HG02981 (cell line): ENCODE results near the gene CHURC1.

Experiments
- ATAC-seq: cut with Tn5 transposase; IDR thresholded peaks from one replicate; pipeline ENCODE4 v1.9.1; 2021; ENCODE audit warnings: mild to moderate bottlenecking, moderate library complexity; ENCODE audit not compliant: unreplicated experiment

The CHURC1 gene

DNA sequence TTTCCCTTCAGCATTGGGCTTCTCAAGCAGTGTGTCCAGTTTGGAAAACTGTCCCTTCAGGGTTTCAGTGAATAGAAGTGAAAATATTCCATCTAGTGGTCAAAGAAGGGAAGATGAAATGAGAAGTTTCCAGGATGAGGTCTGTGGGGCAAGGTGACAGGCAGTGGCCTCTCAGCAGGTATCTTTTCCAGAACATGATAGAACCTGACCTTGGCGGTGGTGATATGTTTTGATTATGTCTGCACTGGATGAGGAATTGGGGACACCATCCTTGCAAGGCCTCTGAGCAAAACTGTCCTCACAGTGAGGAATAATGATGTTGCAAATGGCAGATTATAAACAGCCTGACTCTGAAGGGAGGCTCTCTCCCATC lies 23.6 kb downstream of the CHURC1 start:
- ATAC-seq = no peak

DNA sequence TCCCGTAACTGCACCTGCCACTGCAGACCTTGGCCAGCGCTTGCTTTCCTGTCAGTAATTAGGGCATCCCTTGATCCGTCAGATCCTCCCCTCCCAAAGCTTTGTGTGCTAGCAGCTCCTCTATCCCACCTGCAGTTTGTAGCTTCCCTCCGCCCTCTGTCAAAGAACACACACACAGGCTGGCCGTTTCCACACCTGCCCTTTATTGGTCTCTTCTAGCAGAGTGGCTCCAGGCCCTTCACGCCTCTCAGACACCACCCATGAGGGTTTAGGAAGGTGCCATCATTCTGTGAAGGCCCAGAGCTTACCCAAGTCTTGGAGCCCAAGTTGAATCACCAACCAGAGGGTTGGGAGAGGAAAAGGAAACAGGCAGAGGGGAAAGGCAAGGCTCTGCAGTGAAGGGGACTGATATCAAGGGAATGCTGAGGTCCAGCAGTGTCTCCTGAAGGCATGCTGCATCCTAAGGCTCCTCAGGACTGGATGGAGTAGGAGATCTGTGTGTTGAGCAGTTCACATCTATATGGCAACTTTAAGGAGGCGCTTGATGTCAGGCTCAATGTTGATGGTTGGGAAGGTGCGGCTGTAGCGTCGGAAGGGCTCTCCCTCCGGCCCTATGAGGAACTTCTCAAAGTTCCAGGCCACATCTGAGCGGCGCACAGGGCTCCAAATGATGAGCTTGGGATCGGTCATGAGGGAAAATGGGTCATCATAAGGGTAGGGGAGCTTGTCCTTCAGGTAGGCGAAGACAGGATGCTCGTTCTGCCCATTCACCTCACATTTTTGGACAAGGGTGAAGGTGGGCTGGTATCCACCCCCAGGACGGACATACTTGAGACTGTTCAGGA lies 24.9 kb downstream of the CHURC1 start:
- no peak for ATAC-seq

DNA sequence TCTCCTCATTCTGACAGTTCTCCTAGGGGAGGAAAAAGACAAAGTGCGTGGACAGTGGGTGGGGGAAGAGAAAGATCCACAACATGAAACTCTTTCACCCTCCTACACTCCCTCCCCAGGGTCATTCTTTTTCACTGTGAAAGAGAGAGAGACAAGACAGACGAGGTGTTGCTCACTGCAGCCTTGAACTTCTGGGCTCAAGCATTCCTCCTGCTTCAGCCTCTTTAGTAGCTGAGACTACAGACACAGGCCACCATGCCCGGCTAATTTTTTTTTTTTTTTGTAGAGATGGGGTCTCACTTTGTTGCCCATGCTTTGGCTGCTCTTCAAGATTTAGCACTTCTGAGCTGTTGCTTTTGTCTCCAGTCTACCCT lies 25.5 kb downstream of the CHURC1 start:
- ATAC-seq = no peak

DNA sequence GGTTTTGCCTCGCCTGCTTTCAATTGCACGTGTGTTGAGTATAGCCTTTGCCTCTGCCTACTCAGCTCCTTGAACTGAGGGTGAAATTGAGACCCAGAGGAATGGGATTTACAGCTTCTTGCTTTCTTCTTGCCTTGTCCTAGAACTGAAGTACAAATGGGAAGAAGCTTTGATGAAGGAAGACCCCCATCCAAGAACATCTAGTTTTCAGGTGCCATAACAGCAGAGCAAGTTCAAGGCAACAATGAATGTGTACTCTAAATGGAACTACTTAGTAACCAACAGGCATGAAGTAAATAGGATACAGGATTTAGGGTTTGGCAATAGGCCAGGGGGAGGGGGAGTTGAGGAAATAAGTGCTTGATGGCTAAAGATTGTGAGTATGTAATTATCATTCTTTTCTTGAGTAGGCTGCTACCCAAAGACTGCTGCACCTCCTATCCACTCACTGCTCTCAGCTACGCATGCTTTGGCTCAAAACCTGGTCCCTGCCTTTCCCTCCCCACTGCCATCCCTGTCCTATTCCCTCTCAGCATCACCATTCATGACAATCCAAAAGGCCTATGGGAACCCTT lies 26.2 kb downstream of the CHURC1 start:
- no peak for ATAC-seq

GRCh38 chr14:64942531-64943111 lies 28.4 kb downstream of the CHURC1 start, which contains the start of gene GPX2:
TSS of gene GPX2 (minus strand) at chr14:64942745. CDS start at chr14:64942726, 19 bp downstream.
- ATAC-seq = no peak

DNA sequence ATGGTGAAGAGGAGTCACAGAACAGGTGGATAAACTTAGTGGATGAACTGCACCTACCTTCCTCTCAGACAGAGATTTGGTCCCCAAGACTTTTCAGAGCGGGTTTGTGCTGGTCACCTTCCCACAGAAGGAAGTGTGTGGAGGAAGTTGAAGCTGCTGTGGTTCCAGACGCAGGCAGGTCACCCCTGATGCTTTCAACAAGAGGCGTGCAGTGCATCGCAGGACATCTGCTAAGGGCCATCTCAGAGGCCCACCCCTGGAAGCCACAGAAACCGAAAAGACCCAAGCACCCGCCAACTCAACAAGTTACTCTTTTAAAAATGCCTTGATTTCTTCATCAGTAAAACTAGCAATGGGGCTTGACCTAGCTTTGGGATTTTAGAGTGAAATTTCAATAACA lies 29.3 kb downstream of the CHURC1 start:
- no peak for ATAC-seq

GRCh38 chr14:64944041-64944440 lies 29.8 kb downstream of the CHURC1 start:
- no peak for ATAC-seq

DNA sequence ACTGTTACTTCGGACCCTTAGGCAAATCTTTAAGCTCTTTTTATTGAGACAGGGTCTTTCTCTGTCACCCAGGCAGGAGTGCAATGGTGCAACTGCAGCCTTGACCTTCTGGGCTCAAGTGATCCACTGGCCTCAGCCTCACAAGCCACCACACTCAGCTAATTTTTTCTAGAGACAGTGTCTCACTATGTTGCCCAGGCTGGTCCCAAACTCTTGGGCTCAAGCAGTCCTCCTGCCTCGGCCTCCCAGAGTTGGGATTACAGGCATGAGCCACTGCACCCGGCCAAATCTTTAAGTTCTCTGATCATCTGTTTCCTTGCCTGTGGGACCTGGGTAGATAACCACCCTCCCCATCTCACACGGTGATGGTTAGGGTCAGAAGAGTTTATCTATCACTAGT lies 30.6 kb downstream of the CHURC1 start:
- no peak for ATAC-seq

- ATAC-seq = no peak
Observed at GRCh38 chr14:64945431-64946178, 31.4 kb downstream of the CHURC1 start.

GRCh38 chr14:64946310-64947045 lies 32.2 kb downstream of the CHURC1 start:
- ATAC-seq = no peak

DNA sequence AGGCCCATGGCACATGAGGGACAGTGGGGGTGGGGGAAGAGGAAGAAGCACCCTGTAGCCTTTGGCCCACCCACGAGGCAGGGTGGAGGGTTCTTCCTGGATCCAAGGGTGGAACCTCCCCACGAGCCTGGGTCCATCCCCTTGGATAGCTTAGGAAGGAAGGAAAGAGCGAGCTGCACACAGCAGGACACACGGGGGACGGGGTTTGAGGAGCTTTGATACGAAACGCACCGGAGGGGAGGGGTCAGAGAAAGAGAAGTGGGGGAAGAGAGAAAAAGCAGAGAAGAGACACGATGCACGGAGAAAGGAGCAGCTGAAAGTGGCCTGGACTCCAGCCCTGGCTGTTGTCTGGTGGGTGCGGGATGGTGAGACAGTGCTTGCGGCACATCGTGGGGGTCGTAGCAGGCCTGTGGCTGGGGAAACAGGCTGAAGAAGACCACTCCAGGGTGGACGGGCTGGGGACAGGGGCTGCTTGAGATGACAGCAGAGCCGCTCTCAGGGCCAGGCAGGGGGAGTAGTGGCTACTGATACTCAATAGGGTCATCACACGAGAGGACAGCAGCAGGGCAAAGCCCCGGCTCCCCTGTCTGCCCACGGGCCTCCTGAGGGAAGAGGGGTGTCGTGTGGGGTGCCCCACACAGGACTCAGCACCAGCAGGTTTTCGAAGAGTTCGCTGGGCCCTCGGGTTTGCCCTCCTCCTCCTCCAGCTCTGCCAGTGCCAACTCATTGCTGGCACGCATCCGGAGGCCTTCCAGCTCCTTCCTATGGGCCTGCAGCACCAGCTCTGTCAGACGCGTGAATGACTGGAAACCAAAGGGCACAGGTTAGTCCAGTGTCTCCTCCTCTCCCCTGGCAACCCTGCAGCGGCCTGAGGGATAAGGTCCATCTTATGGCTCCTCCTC lies 33.7 kb downstream of the CHURC1 start:
- ATAC-seq = no peak

DNA sequence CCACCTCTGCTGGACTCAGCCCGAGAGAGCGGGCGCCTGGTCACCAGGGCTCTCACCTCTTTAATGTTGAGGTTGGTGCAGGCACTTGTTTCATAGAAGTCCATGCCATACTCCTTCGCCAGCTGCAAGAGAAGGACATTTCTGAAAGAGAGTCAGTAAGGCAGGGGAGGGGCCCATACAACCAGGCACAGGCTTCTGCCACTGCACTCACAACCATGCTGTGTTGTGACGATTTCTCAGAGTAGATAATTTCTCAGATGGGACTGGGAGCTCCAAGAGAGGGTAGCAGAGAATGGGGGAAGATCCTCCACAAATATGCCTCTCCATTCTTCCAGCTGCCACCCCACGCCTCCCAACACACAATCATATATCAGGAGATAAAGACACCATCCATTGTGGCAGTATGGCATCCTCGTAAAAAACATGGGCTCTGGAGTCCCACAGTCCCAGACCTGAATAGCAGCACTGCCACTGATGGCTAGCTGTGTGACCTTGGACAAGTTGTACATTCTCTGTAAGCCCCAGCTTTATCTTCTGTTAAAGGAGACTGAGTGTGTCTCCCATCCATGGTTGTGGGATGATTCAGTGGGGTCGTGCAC lies 34.5 kb downstream of the CHURC1 start:
- no peak for ATAC-seq

DNA sequence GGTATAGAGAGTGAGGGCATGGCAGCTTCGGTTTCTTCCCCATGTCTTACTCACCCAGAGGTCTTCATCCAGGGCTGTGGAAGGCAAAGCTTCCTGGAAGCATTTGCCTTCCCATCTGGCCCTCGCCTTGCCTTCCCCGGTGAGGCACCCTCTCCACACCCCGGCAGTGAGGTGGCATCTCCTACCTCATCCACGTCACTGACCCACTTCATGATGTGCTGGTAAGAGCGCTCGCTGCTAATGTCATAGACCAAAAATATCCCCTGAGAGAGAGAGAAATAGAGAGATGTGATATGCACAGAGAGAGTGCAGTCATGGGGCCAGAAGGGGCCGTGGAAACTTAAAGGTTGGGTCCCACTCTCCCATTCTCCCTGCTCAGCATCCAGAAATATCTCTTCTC lies 36.6 kb downstream of the CHURC1 start:
- no peak for ATAC-seq

GRCh38 chr14:64951291-64951690 lies 37.0 kb downstream of the CHURC1 start:
- no peak for ATAC-seq

DNA sequence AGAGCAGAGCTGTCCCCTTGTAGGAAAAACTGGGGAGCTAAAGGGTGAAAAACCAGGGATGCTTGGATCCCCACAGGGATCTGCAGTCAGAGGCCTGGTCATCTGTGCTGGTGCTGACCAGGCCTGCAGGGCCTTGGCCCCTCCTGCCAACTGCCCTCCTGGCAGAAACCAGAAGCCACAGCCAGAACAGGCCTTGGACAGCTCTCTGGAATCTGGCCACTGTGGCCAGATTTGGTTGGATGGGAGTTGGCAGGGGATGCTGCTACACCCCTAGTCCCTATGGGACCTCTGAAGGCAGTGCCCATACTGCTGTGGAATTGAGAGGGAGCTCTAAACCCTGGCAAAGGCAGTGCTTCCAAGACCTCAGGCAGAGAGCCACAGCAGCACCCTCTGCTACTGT lies 37.5 kb downstream of the CHURC1 start:
- no peak for ATAC-seq

DNA sequence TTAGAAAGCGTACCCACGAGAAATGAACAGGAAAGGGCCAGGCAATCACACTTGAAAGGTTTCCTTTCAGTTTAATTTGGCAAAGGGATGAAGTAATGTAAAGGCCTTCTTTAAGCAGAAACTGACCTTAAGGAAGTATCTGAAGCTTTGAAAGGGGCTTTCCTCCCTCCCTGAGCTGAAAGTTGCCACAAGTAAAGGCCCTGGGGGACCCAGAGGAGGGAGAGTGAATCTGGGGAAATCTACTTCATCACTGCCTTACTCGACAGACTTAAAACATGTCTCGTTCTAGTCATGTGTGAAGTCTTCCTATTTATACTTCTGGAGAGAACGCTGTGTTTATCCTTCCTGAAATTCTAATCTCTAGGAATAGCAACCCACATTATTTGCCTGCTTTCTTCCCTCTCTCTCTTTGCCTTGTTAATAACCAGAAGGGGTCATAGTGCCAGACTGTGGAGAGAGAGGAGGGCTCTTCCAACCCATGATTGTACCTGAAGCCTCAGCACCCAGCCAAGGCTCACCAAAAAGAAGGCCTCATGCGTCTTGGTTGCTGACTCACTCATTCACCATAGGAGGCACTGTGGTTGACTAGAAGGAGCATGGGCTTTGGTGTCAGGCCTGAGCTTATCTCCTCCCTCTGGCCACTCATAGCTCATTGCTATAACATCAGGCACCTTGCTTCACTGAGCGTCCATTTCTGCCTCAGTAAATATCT lies 38.5 kb downstream of the CHURC1 start:
- ATAC-seq = peak; percentile 63

DNA sequence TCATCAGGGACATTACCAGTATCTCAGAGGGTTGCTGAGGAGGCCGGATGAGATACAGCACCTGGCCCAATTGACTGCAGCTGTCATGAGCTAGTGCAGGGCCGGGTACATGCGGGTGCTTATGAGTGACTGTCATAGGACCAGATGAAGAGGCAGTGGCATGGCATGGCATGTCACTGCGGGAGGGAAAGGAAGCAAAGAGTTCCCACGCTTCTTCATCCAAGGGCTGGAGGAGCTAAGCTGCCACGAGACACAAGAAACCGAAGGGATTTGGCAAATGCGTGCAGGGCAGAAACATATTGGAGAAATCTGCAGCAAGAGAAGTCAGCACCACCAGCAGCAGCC lies 39.0 kb downstream of the CHURC1 start:
- ATAC-seq = no peak

GRCh38 chr14:64953661-64954060 lies 39.4 kb downstream of the CHURC1 start:
- ATAC-seq = no peak
